ENCODE data around the gene LRRC46.

Gene LRRC46

DNA sequence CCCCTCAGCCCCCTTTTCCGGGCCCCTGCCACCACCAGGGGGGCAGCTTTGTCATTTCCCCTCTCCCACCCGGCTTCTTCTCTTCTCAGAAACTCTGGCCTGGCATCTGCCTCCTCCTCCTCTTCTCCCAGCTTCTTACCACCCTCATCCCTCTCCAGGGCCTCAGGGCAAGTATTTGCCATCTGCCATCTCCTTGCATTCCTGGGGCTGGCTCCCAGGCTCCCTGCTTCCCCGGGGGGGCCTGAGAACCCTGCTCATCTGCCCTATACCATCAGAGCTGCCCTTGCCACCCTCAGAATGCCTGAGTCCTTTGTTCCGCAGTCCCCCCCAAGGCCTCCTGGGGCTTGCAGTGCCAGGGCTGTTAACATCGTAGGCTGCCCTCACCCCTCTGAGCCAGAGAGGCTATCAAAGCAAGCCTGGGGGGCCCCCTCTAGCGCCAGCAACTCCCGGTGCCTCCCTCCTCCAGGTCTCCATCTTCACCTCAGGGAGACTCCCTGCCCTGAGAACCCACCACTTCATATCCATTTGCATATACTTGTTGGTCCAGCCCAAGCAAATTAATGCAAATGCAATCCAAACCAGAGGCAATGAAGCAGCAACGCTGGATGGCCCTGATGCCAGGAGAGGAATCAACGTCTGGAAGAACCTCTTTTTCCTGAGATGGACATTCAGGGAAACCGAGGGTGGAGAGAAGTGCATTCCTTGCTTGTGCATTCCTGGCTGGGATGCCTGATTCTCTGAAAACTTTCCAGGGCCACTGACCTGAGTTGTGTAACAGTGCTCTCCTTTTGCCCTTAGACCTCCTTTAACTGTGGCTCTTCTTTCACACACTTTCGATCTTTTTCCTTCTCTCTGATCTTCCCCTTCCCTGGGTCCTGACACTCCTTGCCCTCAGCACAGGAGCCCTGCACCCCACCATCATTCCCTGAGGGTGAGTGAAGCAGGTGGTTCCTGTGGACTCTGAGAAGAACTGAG lies 43.8 kb downstream of the LRRC46 start:
- no peak for DNase-seq (ENCODE audit: low read depth in 2 of 2)

DNA sequence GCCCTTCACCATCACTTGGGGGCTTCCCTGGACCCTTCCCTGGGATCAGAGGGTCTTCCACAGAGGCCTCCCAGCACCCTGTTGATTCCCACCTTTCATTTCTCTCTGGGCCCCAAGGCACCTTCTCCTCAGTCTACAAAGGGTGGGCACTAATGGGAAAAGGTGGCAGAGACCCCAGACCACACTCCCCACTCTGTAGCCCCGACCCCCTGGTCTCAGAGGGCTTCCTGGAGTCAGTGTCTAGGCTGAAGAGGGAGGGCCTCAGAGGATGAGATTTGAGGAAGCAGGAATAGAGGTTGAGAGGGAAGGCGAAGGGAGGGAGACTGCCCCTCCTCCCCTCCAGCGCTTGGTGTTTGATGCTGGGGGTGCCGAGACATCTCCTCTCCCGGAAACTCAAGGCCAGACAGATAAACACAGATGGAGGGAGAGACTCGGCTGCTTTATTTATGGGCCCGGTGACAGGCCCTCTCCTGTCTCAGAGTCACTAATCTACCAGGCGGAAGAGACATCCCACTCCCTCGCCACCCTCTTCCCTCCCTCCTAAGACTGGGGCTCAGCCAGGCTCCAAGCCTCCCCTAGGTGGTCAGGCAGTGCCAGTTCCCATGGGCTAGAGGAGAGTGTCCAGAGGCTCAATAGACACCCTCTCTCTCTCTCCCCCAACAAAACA lies 46.0 kb downstream of the LRRC46 start:
- no peak for DNase-seq (ENCODE audit: low read depth in 2 of 2)

DNA sequence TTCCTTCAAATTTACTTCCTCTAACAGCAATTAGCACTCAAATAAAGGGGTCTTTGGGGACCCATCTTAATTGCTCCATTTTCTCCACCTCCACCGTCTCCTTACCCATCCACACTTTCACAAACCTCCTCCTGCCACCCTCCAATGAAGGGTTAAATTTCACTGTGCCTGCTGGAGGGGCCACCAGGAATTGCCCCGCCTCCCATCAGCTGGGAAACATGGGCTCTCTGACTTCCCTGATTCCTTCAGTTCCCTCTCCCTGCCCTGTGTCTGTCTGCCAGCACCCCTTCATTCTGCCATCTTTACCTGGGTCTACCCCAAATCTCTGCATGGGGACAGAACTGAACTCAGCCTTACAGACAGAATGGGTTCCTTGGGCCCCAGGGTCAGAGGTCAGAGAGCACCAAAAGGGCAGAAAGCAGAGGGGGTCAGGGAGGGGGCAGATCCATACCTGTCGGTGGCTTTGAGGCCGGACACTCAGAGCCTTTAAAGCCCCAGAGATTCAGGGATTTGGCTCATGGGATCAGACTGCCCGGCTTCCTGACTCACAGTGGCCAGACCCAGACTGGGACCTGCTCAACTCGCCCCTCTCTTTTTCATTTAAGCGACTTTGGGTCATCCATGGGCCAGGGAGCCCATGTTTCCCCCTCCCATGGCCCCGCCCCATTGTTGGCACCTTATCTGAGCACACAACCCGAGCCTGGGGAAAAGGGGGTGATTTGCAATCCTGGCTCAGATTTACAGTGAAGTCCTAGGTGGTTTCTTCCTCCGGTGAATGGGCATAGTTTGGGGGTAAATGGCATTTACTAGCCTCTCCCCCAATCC lies 46.9 kb downstream of the LRRC46 start:
- no peak for DNase-seq (ENCODE audit: low read depth in 2 of 2)

DNA sequence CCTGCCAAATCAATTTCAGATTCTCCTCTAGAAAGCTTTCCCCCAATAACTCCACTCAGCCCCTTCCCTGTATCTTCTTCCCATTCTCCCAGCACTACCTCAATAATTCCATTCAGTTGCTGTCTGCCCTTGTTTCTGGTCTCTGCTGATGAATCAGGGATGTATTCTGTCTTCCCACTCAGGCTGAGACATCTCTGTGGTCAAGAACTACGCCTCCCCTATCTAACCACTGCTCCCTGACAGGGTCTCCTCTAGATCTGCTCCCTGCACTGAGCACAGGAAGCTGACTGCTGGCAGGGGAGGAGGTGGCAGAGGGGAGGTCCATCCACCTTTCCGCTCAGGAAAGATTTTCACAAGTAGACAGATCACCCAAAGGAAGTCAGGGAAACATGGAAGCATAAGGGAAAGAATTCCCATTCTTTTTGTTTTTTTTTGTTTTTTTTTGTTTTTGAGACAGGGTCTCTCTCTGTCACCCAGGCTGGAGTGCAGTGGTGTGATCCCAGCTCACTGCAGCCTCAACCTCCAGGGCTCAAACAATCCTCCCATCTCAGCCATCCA lies 47.6 kb downstream of the LRRC46 start:
- no peak for DNase-seq (ENCODE audit: low read depth in 2 of 2)

DNA sequence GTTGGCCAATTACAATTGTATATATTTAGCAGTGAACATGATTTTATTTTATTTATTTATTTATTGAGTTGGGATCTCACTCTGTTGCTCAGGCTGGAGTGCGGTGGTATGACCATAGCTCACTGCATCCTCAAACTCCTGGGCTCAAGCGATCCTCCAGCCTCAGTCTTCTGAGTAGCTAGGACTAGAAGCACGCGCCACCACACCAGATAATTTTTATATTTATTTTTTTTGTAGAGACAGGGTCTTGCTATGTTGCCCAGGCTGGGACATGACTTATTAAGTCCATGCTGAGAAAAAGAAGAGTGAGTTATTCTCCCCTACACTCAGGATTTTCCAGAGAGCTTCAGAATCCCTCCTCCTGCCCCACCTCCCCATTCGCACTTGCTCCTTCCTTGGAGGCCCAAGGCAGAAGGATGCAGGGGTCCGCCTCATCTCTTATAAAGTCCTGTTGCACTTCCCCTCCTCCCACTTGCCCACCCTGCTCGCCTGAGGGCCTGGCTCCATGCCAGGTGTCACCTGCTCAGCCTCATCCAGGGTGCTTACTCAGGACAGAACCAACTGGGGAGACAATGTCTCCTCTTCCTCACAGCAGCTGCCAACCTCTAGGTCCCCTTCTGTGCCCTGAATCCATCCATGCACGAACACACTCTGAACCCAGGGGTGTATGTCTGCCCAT lies 48.4 kb downstream of the LRRC46 start:
- DNase-seq (ENCODE audit: low read depth in 2 of 2), result no peak

DNA sequence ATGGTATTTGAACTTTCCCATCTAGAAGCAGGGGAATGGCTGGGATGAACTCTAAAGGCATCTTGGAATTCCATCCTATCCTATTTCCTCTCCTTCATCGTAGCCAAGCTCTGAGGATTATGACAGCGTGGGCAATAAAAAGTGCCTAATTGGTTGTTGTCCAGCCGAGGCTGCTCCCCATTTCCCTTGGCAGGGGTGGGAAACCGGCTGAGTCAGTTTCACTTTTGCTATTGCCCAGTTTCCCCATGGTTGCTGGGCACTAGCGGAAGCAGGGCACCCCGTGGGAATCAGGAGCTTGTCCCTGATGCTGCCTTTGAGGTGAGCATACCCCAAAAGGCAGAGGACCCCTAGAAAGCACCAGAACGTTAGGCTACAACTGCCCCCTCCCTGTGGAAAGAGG lies 50.8 kb downstream of the LRRC46 start:
- DNase-seq (ENCODE audit: low read depth in 2 of 2), result no peak

DNA sequence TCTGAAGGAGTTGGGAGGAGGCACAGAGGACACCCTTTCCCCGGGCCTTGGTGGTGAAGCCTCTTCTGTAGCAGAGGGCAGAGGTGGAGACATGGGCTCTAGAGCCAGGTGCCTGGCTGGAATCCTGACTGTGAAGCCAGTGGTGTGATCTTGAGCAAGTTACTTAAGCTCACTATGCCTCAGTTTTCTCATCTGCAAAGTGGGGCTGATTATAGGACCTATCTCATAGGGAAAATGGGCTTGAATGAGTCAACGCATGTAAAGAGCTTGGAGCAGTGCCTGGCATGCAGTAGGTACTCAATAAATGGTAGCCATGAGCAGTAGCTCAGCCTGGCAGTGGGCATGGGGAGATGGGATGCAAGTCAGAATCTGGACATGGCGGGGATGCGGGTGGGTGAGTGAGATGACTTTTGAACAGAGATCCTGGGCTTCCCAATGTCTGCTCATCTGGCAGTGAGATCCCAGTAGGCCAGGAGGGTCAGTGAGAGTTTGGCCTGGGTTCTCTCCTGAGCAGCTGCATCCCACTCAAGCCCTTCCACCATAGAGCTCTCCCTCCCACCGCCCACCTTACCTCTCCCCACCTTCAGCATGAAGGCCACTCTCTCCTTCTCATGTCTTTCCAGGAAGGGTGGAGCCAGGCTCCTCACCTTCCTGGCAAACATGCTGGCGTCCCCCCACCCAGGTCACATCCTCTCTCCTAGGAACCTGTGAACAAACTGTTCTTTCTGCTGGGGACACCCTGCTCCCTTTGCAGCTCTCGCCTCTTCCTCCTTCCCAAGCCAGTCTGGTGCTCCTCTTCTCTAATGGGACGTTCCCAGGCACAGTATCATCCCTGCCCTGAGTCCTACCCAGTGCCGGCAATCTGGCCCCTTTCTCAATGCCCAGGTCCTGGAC lies 51.5 kb downstream of the LRRC46 start:
- no peak for DNase-seq (ENCODE audit: low read depth in 2 of 2)

DNA sequence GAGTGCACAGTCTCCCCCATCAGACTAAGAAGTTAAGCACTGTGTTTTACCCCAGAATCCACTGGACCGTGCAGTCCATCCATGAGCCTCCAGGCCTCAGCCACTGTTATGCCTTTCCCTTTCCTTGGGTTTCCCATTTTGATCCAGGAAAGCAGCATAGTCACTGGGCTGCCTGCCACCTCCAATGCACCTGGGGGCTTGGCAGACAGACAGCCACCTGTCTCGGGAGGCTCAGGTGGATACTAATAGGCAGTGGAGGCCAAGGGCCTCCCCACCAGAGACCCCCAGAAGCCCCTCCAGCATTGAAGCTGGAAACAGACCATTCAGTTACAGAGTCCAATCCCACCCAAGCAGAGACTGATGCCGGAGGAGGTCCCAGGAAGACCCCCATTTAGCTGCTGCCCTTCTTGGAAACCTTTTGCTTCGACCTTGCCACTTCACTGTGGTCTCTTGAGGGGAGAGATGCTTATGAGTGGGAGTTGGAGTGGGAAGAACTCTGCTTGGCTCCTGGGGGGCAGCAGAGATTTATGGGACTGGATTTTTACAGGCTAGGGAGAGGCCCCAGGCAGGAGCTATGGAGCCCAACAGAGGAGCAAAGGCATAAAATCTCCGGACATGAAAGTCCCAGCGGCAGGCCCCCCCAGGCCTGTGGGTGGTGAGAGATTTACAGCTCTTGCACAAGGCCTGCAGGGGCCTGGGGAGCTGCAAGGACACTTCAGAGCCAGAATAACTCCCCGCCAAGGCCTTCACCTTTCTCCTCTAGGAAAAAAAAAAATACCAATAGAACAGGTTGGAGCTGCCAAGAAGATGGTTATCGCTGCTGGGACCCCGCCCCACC lies 52.3 kb downstream of the LRRC46 start:
- DNase-seq (ENCODE audit: low read depth in 2 of 2), result no peak

DNA sequence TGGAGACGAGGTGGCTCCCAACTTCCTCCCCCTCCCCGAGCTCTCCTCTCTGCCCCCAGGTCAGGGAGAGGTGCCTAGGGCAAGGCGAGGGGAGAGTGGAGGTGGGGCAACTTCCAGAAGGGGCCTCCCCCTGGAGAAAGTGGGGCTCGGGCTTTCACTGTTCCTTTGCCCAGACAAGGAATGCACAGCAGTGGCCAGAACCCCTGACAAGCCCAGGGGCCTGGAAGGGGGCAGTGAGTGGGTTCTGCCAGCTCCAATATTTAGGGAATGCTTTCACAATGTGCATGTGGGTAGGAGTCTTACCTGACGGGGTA lies 52.9 kb downstream of the LRRC46 start:
- no peak for DNase-seq (ENCODE audit: low read depth in 2 of 2)

DNA sequence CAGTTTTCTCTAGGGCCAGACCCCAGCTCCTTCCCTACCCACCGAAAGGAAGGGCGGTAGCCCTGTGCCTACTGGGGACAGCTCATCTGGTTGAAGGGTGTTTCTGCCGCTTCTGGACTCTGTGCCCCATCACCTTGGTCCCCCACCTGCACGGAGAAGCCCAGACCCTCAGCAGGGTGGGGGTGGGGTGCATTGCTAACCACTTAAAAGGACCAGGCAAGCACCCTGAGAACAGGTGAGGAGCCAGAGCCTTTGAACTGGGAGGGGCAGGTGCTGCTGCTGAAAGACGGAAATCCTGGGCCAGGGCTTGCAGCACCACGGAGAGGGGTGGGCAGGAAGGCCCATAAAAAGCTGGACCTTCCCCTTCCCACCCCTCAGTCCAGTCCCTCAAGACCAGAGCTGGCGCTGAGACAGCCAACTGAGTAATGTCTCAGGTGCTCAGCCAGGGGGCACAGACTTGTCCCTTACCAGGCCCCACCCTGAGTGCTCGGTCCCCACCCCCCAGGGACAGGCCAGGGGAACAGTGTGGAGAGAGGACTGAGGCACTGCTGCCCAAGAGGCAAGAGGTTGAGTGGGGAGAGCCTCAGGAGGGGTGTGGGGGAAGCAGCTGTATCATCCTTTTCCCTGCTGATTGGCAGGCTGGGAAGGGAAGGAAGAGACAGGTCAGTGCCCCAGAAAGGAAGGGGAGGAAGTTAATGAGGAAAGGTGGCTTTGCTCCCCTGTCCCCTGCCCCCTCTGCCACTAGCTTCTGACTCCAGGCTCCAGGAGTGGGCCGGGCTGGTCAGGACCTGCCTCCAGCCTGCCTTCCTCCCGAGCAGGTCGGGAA lies 53.6 kb downstream of the LRRC46 start:
- no peak for DNase-seq (ENCODE audit: low read depth in 2 of 2)

Data from stimulated activated CD4-positive, alpha-beta T cell treated with anti-CD3 and anti-CD28 coated beads, Interleukin-1b, Interleukin-23, amount 100 ng/mL, for 1 hour (primary cell).